ENCODE measurements around the gene NCOR1. TPM values are rescaled to one million over a fixed set of nuclear protein-coding genes. Genes with fewer than 3 reads are reported as not detected.
"Not testable (repeated sequence)": the region's sequence is repeated elsewhere in the genome, so short reads cannot be mapped to it uniquely, and the experiment has no call there.

The NCOR1 gene
- total RNA-seq, 1 experiment from 2014 or later, result 127 TPM

GRCh38 chr17:16199093-16199492, 16.2 kb downstream of the NCOR1 start:
- H3K79me2 ChIP-seq (ENCODE audit: low read length), result peaks cover 95% of the 10 kb centered on the region
- ChIA-PET POLR2A (ENCODE audit: unreplicated experiment) (no interaction called here), CTCF (no interaction called here)
- intact Hi-C loops (cut with micrococcal nuclease), result no loop called here
- no peak overlapping the region for H3K4me3 ChIP-seq (ENCODE audit: low read length)
- TF ChIP-seq EZH2phosphoT487 (IDR thresholded peaks at IDR 0.05; ENCODE audit: borderline replicate concordance, low read length) (no peak), EZH2 (IDR thresholded peaks at IDR 0.05; ENCODE audit: low read length, unreplicated experiment) (no peak), CTCF (conservative IDR thresholded peaks at IDR 0.05; ENCODE audit: low read depth, low read length) (no peak)
- ATAC-seq, result no peak
- H3K27me3 ChIP-seq (ENCODE audit: low read length), result no peaks in the 10 kb centered on the region
- H3K4me1 ChIP-seq (ENCODE audit: insufficient read depth, low read length), result peaks cover 9% of the 10 kb centered on the region; the same call in 1 of the 2 replicates
- H4K20me1 ChIP-seq (ENCODE audit: low read length), result 0 out of 2 replicates have a peak, but pooled peaks cover 10% of the 10 kb centered on the region
- BruUV-seq (replicated peaks), result no TSS peak
- no peaks in the 10 kb centered on the region for H3K9me3 ChIP-seq (ENCODE audit: low read length)
- no peaks in the 10 kb centered on the region for H3K9me2 ChIP-seq (replicated peaks; ENCODE audit: low read length)
- no peak overlapping the region for H2AFZ ChIP-seq (ENCODE audit: low read length)
- no peak overlapping the region for H3K4me2 ChIP-seq (ENCODE audit: low read length)
- no peak overlapping the region for H3K9ac ChIP-seq (ENCODE audit: low read length)
- DNase-seq, result no peak
- peaks cover 2% of the 10 kb centered on the region; the same call in 1 of the 2 replicates for H3K36me3 ChIP-seq (ENCODE audit: low read depth, low read length)
- H3K27ac ChIP-seq (ENCODE audit: low read length), result no peak overlapping the region
- H3F3A ChIP-seq (ENCODE audit: low read length, unreplicated experiment), result no peaks in the 10 kb centered on the region

- no TSS peak for BruUV-seq (replicated peaks)
- TF ChIP-seq EZH2phosphoT487 (IDR thresholded peaks at IDR 0.05; ENCODE audit: borderline replicate concordance, low read length), result no peak
- TF ChIP-seq EZH2 (IDR thresholded peaks at IDR 0.05; ENCODE audit: low read length, unreplicated experiment), result no peak
- TF ChIP-seq CTCF (conservative IDR thresholded peaks at IDR 0.05; ENCODE audit: low read depth, low read length), result no peak
- CTCF ChIA-PET, result no interaction called here
Measured at GRCh38 chr17:16197276-16197675, 18.1 kb downstream of the NCOR1 start.

DNA sequence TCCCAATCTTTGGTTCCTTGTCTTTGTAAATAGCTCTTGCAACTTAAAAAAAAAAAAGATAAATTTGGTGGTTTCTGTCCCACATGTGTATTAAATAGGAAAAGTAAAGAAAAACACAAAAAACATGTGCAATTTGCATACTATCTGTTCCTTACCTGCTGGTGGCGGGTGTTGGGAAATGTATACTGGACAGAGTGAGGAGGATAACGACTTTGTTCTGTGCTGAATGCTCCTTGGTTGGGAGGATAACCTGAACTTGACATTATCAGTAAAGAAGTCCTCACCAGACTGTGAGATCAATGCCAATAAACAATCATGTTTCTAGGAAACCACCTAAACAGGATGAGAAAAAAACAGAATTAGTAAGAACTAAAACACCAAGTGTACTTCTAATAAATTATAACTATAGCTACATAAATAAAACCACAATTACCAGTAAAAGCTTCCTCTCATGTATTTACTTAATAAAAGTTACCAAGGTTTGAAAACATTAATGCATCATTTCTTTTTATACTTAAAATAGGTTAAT, 21.0 kb downstream of the NCOR1 start:
- ATAC-seq; intact Hi-C loops (cut with micrococcal nuclease); BruUV-seq (replicated peaks); H3K4me2 ChIP-seq (ENCODE audit: low read length); H3K9ac ChIP-seq (ENCODE audit: low read length); H3K27me3 ChIP-seq (ENCODE audit: low read length); H3K4me1 ChIP-seq (ENCODE audit: insufficient read depth, low read length); H3K4me3 ChIP-seq (ENCODE audit: low read length); CTCF ChIA-PET; H3K9me2 ChIP-seq (replicated peaks; ENCODE audit: low read length); DNase-seq; POLR2A ChIA-PET (ENCODE audit: unreplicated experiment); H2AFZ ChIP-seq (ENCODE audit: low read length); H3K9me3 ChIP-seq (ENCODE audit: low read length); H3K27ac ChIP-seq (ENCODE audit: low read length); H3F3A ChIP-seq (ENCODE audit: low read length, unreplicated experiment): not testable (repeated sequence)
- H3K79me2 ChIP-seq (ENCODE audit: low read length), result peaks cover 83% of the 10 kb centered on the region
- H3K36me3 ChIP-seq (ENCODE audit: low read depth, low read length), result peaks cover 27% of the 10 kb centered on the region
- peaks cover 12% of the 10 kb centered on the region; the same call in 1 of the 2 replicates for H4K20me1 ChIP-seq (ENCODE audit: low read length)

More at GRCh38 chr17:16197276-16197675, 18.1 kb downstream of the NCOR1 start:
- Histone ChIP-seq H3K27me3 (ENCODE audit: low read length) (no peaks in the 10 kb centered on the region), H3K79me2 (ENCODE audit: low read length) (peaks cover 87% of the 10 kb centered on the region), H3K4me3 (ENCODE audit: low read length) (no peak overlapping the region), H3K9me2 (replicated peaks; ENCODE audit: low read length) (no peaks in the 10 kb centered on the region), H3K9me3 (ENCODE audit: low read length) (no peaks in the 10 kb centered on the region), H3K27ac (ENCODE audit: low read length) (no peak overlapping the region), H3K4me2 (ENCODE audit: low read length) (no peak overlapping the region), H3F3A (ENCODE audit: low read length, unreplicated experiment) (no peaks in the 10 kb centered on the region), H4K20me1 (ENCODE audit: low read length) (0 out of 2 replicates have a peak, but pooled peaks cover 7% of the 10 kb centered on the region), H3K4me1 (ENCODE audit: insufficient read depth, low read length) (0 out of 2 replicates have a peak, but pooled peaks cover 3% of the 10 kb centered on the region), H3K9ac (ENCODE audit: low read length) (no peak overlapping the region), H3K36me3 (ENCODE audit: low read depth, low read length) (peaks cover 13% of the 10 kb centered on the region; the same call in 1 of the 2 replicates), H2AFZ (ENCODE audit: low read length) (no peak overlapping the region)
- POLR2A ChIA-PET (ENCODE audit: unreplicated experiment), result no interaction called here
- intact Hi-C loops (cut with micrococcal nuclease), result no loop called here
- DNase-seq (no peak), ATAC-seq (no peak)

Data from PC-3 (cell line).